ENCODE measurements around the gene DMKN. TPM values are rescaled to one million over a fixed set of nuclear protein-coding genes. Genes with fewer than 3 reads are reported as not detected.
"Not testable (repeated sequence)": the region's sequence is repeated elsewhere in the genome, so short reads cannot be mapped to it uniquely, and the experiment has no call there.

The DMKN gene
- total RNA-seq, 1 experiment from 2014 or later: 5.6 TPM

GRCh38 chr19:35474104-35474503 lies 39.3 kb downstream of the DMKN start:
- ChIA-PET POLR2A (no interaction called here), CTCF (no interaction called here)
- no peak overlapping the region for H3K4me3 ChIP-seq (ENCODE audit: low read depth in 2 of 2, low read length in 2 of 2)
- intact Hi-C loops (cut with micrococcal nuclease; ENCODE audit: unreplicated experiment) (no loop called here), in situ Hi-C loops (cut with HindIII; ENCODE audit: low pct_unique_long_range_greater_than_20kb, low sequenced_read_pairs) (no loop called here)
- no peaks in the 10 kb centered on the region for H3K4me1 ChIP-seq (ENCODE audit: control insufficient read depth, insufficient read depth, low read length)
- H3K27me3 ChIP-seq (ENCODE audit: control insufficient read depth, insufficient read depth, low read length): no peaks in the 10 kb centered on the region
- no peaks in the 10 kb centered on the region for H3K36me3 ChIP-seq (ENCODE audit: control insufficient read depth, insufficient read depth, low read length)
- ATAC-seq: no peak
- no peaks in the 10 kb centered on the region for H3K9me3 ChIP-seq (ENCODE audit: control insufficient read depth, insufficient read depth, low read depth, low read length)
- no peak for DNase-seq (ENCODE audit: low read depth, low spot score)
- no TSS peak for BruUV-seq (replicated peaks)
- TF ChIP-seq TCF7L2 (IDR thresholded peaks at IDR 0.05; ENCODE audit: low read depth, low read length) (no peak), POLR2AphosphoS5 (IDR thresholded peaks at IDR 0.05; ENCODE audit: low read depth, low read length) (no peak), CTCF (IDR thresholded peaks at IDR 0.05) (no peak)
- H3K27ac ChIP-seq (ENCODE audit: low read length): no peak overlapping the region

- in situ Hi-C loops (cut with HindIII; ENCODE audit: low pct_unique_long_range_greater_than_20kb, low sequenced_read_pairs) (no loop called here), intact Hi-C loops (cut with micrococcal nuclease; ENCODE audit: unreplicated experiment) (no loop called here)
- H3K9me3 ChIP-seq (ENCODE audit: control insufficient read depth, insufficient read depth, low read depth, low read length): no peaks in the 10 kb centered on the region
- no peak overlapping the region for H3K4me3 ChIP-seq (ENCODE audit: low read depth in 2 of 2, low read length in 2 of 2)
- no TSS peak for BruUV-seq (replicated peaks)
- no peak overlapping the region for H3K27ac ChIP-seq (ENCODE audit: low read length)
- peaks cover 5% of the 10 kb centered on the region; the same call in 1 of the 2 replicates for H3K27me3 ChIP-seq (ENCODE audit: control insufficient read depth, insufficient read depth, low read length)
- no peak for ATAC-seq
- ChIA-PET CTCF (interaction anchor here (0.6 kb wide), 1 partner anchor 121 kb away, joined by 15 read pairs; no protein-coding TSS in a partner anchor), POLR2A (no interaction called here)
- H3K36me3 ChIP-seq (ENCODE audit: control insufficient read depth, insufficient read depth, low read length): no peaks in the 10 kb centered on the region
- DNase-seq (ENCODE audit: low read depth, low spot score): no peak
- no peaks in the 10 kb centered on the region for H3K4me1 ChIP-seq (ENCODE audit: control insufficient read depth, insufficient read depth, low read length)
- TF ChIP-seq TCF7L2 (IDR thresholded peaks at IDR 0.05; ENCODE audit: low read depth, low read length): no peak
- no peak for TF ChIP-seq POLR2AphosphoS5 (IDR thresholded peaks at IDR 0.05; ENCODE audit: low read depth, low read length)
- TF ChIP-seq SIN3A (IDR thresholded peaks at IDR 0.05; ENCODE audit: borderline replicate concordance, insufficient read depth, low read depth, low read length): no peak
- TF ChIP-seq CTCF (IDR thresholded peaks at IDR 0.05): no peak
- no peak for TF ChIP-seq REST (IDR thresholded peaks at IDR 0.05; ENCODE audit: insufficient read depth in 1 of 2, low read depth in 2 of 2, low read length in 1 of 2)
These were observed 41.5 kb downstream of the DMKN start for GRCh38 chr19:35471946-35472345.

- in situ Hi-C loops (cut with HindIII; ENCODE audit: low pct_unique_long_range_greater_than_20kb, low sequenced_read_pairs); H3K27ac ChIP-seq (ENCODE audit: low read length); H3K36me3 ChIP-seq (ENCODE audit: control insufficient read depth, insufficient read depth, low read length); ATAC-seq; H3K4me1 ChIP-seq (ENCODE audit: control insufficient read depth, insufficient read depth, low read length); H3K4me3 ChIP-seq (ENCODE audit: low read depth in 2 of 2, low read length in 2 of 2); DNase-seq (ENCODE audit: low read depth, low spot score); POLR2A ChIA-PET; BruUV-seq (replicated peaks); intact Hi-C loops (cut with micrococcal nuclease; ENCODE audit: unreplicated experiment); H3K9me3 ChIP-seq (ENCODE audit: control insufficient read depth, insufficient read depth, low read depth, low read length); CTCF ChIA-PET; H3K27me3 ChIP-seq (ENCODE audit: control insufficient read depth, insufficient read depth, low read length): not testable (repeated sequence)
These were observed 42.4 kb downstream of the DMKN start for GRCh38 chr19:35471075-35471474.

Data from Panc1 (cell line).